Activated CD8-positive, alpha-beta memory T cell treated with anti-CD3 and anti-CD28 coated beads, Interleukin-2, amount 10 ng/mL, durations not matched to agents 7 days and 5 days (primary cell): ENCODE results near the gene EDN2. TPM values are rescaled to one million over a fixed set of nuclear protein-coding genes. Genes with fewer than 3 reads are reported as not detected.

ENCODE experiments used
- total RNA-seq, 2 experiments: library from RNA; stranded (reverse); gene quantifications; one replicate each; pipeline ENCODE4 v1.2.3, GENCODE V29; 2021

EDN2 gene
- total RNA-seq, 2 experiments from 2014 or later, result not detected

Other genes with a start within 250 kb of the EDN2 start
- 10 to 100 TPM; 20.3 to 30.0 TPM for gene SCMH1, start 242.4 kb downstream of the EDN2 start, total RNA-seq
- not detected for gene FOXO6, start 123.2 kb downstream of the EDN2 start, total RNA-seq